H9 (cell line): ENCODE data around the gene CPT1B. TPM values are rescaled to one million over a fixed set of nuclear protein-coding genes. Genes with fewer than 3 reads are reported as not detected.

Source experiments
- DNase-seq: peaks from one replicate; pipeline ENCODE4 v3.0.0-alpha.2; 2017
- H2AFZ ChIP-seq: one replicate; pipeline ENCODE4 v1.6.1; 2013; ENCODE audit warnings: mild to moderate bottlenecking, low read length, control low read depth, moderate library complexity
- H2AK5ac ChIP-seq: 2 replicates; pipeline ENCODE4 v1.6.1; 2013; ENCODE audit warnings: low read length, control low read depth, mixed read lengths; ENCODE audit not compliant: insufficient read length
- H2BK120ac ChIP-seq: one replicate; pipeline ENCODE4 v1.6.1; 2013; ENCODE audit warnings: low read depth, mild to moderate bottlenecking, low read length, control low read depth, inconsistent platforms; ENCODE audit not compliant: poor library complexity, severe bottlenecking
- H2BK12ac ChIP-seq: 2 replicates; pipeline ENCODE4 v1.6.1; 2013; ENCODE audit warnings: low read length, control low read depth, mixed read lengths, low read depth; ENCODE audit not compliant: insufficient read length
- H2BK15ac ChIP-seq: 2 replicates; pipeline ENCODE4 v1.6.1; 2013; ENCODE audit warnings: low read depth, low read length, control low read depth
- H2BK20ac ChIP-seq: one replicate; pipeline ENCODE4 v1.6.1; 2013; ENCODE audit warnings: low read depth, mild to moderate bottlenecking, low read length, control low read depth, inconsistent platforms; ENCODE audit not compliant: poor library complexity, severe bottlenecking
- H2BK5ac ChIP-seq: 2 replicates; pipeline ENCODE4 v1.6.1; 2013; ENCODE audit warnings: low read length, control low read depth, mixed read lengths; ENCODE audit not compliant: insufficient read length
- H3K14ac ChIP-seq: 2 replicates; pipeline ENCODE4 v1.6.1; 2013; ENCODE audit warnings: low read length, control low read depth; ENCODE audit not compliant: insufficient read depth
- H3K18ac ChIP-seq: 2 replicates; pipeline ENCODE4 v1.6.1; 2013; ENCODE audit warnings: low read depth, mild to moderate bottlenecking, mixed read lengths, low read length, control low read depth; ENCODE audit not compliant: insufficient read length
- H3K23ac ChIP-seq: 2 replicates; pipeline ENCODE4 v1.6.1; 2013; ENCODE audit warnings: low read length, control low read depth, mixed read lengths, low read depth; ENCODE audit not compliant: insufficient read length
- H3K23me2 ChIP-seq: 2 replicates; pipeline ENCODE4 v1.6.1; 2013; ENCODE audit warnings: low read depth, mild to moderate bottlenecking, mixed read lengths, low read length, control low read depth; ENCODE audit not compliant: insufficient read length, poor library complexity, severe bottlenecking
- H3K27ac ChIP-seq: 2 replicates; pipeline ENCODE4 v1.5.1; 2013; ENCODE audit warnings: low read length, control low read depth, mixed read lengths, low read depth; ENCODE audit not compliant: insufficient read length
- H3K27me3 ChIP-seq: 2 replicates; pipeline ENCODE4 v1.6.1; 2013; ENCODE audit warnings: low read length, control low read depth, inconsistent platforms; ENCODE audit not compliant: insufficient read depth
- H3K4ac ChIP-seq: 2 replicates; pipeline ENCODE4 v1.6.1; 2013; ENCODE audit warnings: low read depth, mild to moderate bottlenecking, control low read depth, inconsistent platforms, low read length, moderate library complexity
- H3K4me1 ChIP-seq: 2 replicates; pipeline ENCODE4 v1.6.1; 2013; ENCODE audit warnings: low read length, control low read depth, inconsistent platforms; ENCODE audit not compliant: insufficient read depth
- H3K4me2 ChIP-seq: 2 replicates; pipeline ENCODE4 v1.6.1; 2013; ENCODE audit warnings: low read length, control low read depth, mixed read lengths; ENCODE audit not compliant: insufficient read length, insufficient read depth
- H3K56ac ChIP-seq: 2 replicates; pipeline ENCODE4 v1.6.1; 2013; ENCODE audit warnings: low read depth, mild to moderate bottlenecking, mixed read lengths, low read length, control low read depth; ENCODE audit not compliant: insufficient read length
- H3K79me1 ChIP-seq: 2 replicates; pipeline ENCODE4 v1.6.1; 2013; ENCODE audit warnings: low read depth, mild to moderate bottlenecking, moderate library complexity, low read length, control low read depth, inconsistent platforms; ENCODE audit not compliant: insufficient read depth, poor library complexity, severe bottlenecking
- H3K79me2 ChIP-seq: 2 replicates; pipeline ENCODE4 v1.6.1; 2013; ENCODE audit warnings: low read length, control low read depth, inconsistent platforms; ENCODE audit not compliant: insufficient read depth
- H3K9ac ChIP-seq: 2 replicates; pipeline ENCODE4 v1.6.1; 2013; ENCODE audit warnings: low read length, control low read depth, mixed read lengths; ENCODE audit not compliant: insufficient read length; ENCODE audit errors: extremely low read depth
- H3K9me3 ChIP-seq: one replicate; pipeline ENCODE4 v1.6.1; 2013; ENCODE audit warnings: low read depth, low read length, inconsistent platforms; ENCODE audit not compliant: control insufficient read depth
- H3T11ph ChIP-seq: one replicate; pipeline ENCODE4 v1.6.1; 2013; ENCODE audit warnings: mild to moderate bottlenecking, low read length, control low read depth, inconsistent platforms
- H4K20me1 ChIP-seq: one replicate; pipeline ENCODE4 v1.6.1; 2013; ENCODE audit not compliant: control insufficient read depth, insufficient read length, insufficient read depth
- H4K5ac ChIP-seq: 2 replicates; pipeline ENCODE4 v1.6.1; 2013; ENCODE audit warnings: low read depth, mild to moderate bottlenecking, mixed read lengths, low read length, control low read depth; ENCODE audit not compliant: insufficient read length
- H4K8ac ChIP-seq: replicated peaks from 2 replicates; pipeline ENCODE4 v1.6.1; 2013; ENCODE audit warnings: low read length, control low read depth, mixed read lengths, low read depth; ENCODE audit not compliant: insufficient read length
- H4K91ac ChIP-seq: 2 replicates; pipeline ENCODE4 v1.6.1; 2013; ENCODE audit warnings: low read depth, mild to moderate bottlenecking, moderate library complexity, mixed read lengths, low read length, control low read depth; ENCODE audit not compliant: insufficient read length
- H3K27ac Mint-ChIP-seq, 3 experiments: 2 replicates in 2 of 3; 3 replicates in 1 of 3; pipeline ENCODE4 v1.8.0; 2020 to 2021; ENCODE audit warnings: mixed read lengths in 3 of 3, mild to moderate bottlenecking in 1 of 3, moderate library complexity in 1 of 3
- H3K27me3 Mint-ChIP-seq: 2 replicates; pipeline ENCODE4 v1.8.0; 2021; ENCODE audit warnings: low read depth, mild to moderate bottlenecking, moderate library complexity, mixed read lengths
- H3K36me3 Mint-ChIP-seq, 3 experiments: 2 replicates in 2 of 3; 3 replicates in 1 of 3; pipeline ENCODE4 v1.8.0; 2020 to 2021; ENCODE audit warnings: low read depth in 3 of 3, mixed read lengths in 3 of 3; ENCODE audit not compliant: insufficient read depth in 1 of 3
- H3K4me1 Mint-ChIP-seq, 2 experiments: 2 replicates each; pipeline ENCODE4 v1.8.0; 2020; ENCODE audit warnings: mixed read lengths in 2 of 2
- H3K4me3 Mint-ChIP-seq, 2 experiments: 2 replicates in 1 of 2; 3 replicates in 1 of 2; pipeline ENCODE4 v1.8.0; 2020 to 2021; ENCODE audit warnings: mild to moderate bottlenecking in 2 of 2, mixed read lengths in 2 of 2, moderate library complexity in 1 of 2
- H3K9me3 Mint-ChIP-seq, 2 experiments: 2 replicates in 1 of 2; 3 replicates in 1 of 2; pipeline ENCODE4 v1.8.0; 2020; ENCODE audit warnings: mild to moderate bottlenecking in 2 of 2, mixed read lengths in 2 of 2, moderate library complexity in 1 of 2
- CTCF ChIP-seq: fragments of 200-600 bp; sonication (generic); conservative IDR thresholded peaks from 3 replicates; pipeline ENCODE4 v1.8.0; 2021; ENCODE audit warnings: antibody characterized with exemption, mild to moderate bottlenecking
- WGBS: extraction: QIAGEN DNeasy Blood & Tissue Kit; methylation state at CpG from one replicate; pipeline ENCODE4 v1.1.7; 2013; ENCODE audit warnings: missing lambda C conversion rate, low lambda C conversion rate, mixed read lengths; ENCODE audit not compliant: insufficient read length; ENCODE audit errors: extremely low coverage; 5-methylcytosine and 5-hydroxymethylcytosine counted together
- total RNA-seq: library from RNA; stranded (reverse); gene quantifications from 2 replicates; pipeline ENCODE4 v1.2.1, GENCODE V29; 2021

Gene CPT1B
- total RNA-seq, 1 experiment from 2014 or later, result 65.7 TPM

- H4K5ac ChIP-seq, result no peak overlapping the region
- H2BK12ac ChIP-seq, result no peak overlapping the region
- H3K4ac ChIP-seq, result no peak overlapping the region
- H3K79me2 ChIP-seq, result no peaks in the 10 kb centered on the region
- no peak overlapping the region for H2BK5ac ChIP-seq
- H4K8ac ChIP-seq, result no peak overlapping the region
- no peak overlapping the region for H2BK120ac ChIP-seq
- no peak overlapping the region for H3K56ac ChIP-seq
- H4K91ac ChIP-seq, result no peak overlapping the region
- WGBS, result no CpG with 5 or more reads among the region's 12 CpGs
- Mint-ChIP-seq H3K27me3 (peaks cover 54% of the 10 kb centered on the region), H3K4me1 (peaks cover 13 to 14% of the 10 kb centered on the region in 2 experiments), H3K4me3 (peak overlapping the region; percentile 55 to 73), H3K27ac (peak overlapping the region in 1 of 3 experiments; percentile 23; a peak in 1 of 7 replicates), H3K36me3 (no peaks in the 10 kb centered on the region), H3K9me3 (no peaks in the 10 kb centered on the region; a peak in 1 of 5 replicates)
- no peak overlapping the region for H3K14ac ChIP-seq
- no peak overlapping the region for H2BK20ac ChIP-seq
- H3K9ac ChIP-seq, result no peak overlapping the region
- H3K23me2 ChIP-seq, result peaks cover 3% of the 10 kb centered on the region
- no peaks in the 10 kb centered on the region for H3K9me3 ChIP-seq
- no peak overlapping the region for H3K27ac ChIP-seq
- no peak overlapping the region for H3K4me2 ChIP-seq
- H2AK5ac ChIP-seq, result no peak overlapping the region
- H3K27me3 ChIP-seq, result peaks cover 4% of the 10 kb centered on the region; the same call in 1 of the 2 replicates
- H3K23ac ChIP-seq, result no peak overlapping the region
- H3K4me1 ChIP-seq, result no peaks in the 10 kb centered on the region; the same call in 1 of the 2 replicates
- no peak overlapping the region for H3T11ph ChIP-seq
- no peak for DNase-seq
- no peaks in the 10 kb centered on the region for H4K20me1 ChIP-seq
- no peak for TF ChIP-seq CTCF
- H3K18ac ChIP-seq, result no peak overlapping the region
- H2AFZ ChIP-seq, result no peak overlapping the region
- H3K79me1 ChIP-seq, result no peaks in the 10 kb centered on the region
- no peak overlapping the region for H2BK15ac ChIP-seq
Observed at GRCh38 chr22:50601669-50602337, 23.6 kb upstream of the CPT1B start.
